ENCODE results near the gene SGIP1.

DNA sequence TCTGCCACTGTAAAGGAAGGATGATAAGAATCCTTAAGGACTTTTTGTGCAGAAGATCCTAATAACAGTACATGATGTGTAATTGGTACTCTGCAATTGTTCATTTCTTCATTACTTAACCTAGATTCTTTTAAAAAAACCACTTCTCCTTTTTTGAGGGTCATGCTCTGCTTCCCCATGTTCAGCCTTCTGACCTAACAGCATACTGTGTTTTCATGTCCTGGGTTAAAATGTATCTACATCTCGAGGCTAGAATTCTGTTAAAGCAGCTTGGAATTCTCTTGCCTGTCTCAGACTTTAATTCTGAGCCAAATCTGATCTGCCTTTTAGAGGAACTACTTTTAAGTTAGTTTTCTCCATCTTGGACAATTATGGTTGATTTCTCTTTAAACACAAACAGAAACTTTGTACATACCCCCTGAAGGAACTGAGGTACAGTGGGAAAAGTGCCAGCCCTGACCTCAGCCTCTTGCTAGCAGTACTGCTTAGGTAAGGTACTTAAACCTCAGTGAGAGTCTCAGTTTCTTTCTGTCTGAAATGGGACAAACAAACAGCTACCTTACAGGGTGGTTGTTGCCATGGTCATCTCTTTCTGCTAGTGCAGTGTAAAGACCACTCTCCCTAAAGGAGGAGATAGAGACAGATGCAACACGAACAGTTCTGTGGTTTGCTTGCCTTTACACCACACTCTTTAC lies 115.1 kb downstream of the SGIP1 start:
- TF ChIP-seq, protein P1, sequence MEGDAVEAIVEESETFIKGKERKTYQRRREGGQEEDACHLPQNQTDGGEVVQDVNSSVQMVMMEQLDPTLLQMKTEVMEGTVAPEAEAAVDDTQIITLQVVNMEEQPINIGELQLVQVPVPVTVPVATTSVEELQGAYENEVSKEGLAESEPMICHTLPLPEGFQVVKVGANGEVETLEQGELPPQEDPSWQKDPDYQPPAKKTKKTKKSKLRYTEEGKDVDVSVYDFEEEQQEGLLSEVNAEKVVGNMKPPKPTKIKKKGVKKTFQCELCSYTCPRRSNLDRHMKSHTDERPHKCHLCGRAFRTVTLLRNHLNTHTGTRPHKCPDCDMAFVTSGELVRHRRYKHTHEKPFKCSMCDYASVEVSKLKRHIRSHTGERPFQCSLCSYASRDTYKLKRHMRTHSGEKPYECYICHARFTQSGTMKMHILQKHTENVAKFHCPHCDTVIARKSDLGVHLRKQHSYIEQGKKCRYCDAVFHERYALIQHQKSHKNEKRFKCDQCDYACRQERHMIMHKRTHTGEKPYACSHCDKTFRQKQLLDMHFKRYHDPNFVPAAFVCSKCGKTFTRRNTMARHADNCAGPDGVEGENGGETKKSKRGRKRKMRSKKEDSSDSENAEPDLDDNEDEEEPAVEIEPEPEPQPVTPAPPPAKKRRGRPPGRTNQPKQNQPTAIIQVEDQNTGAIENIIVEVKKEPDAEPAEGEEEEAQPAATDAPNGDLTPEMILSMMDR (IDR thresholded peaks at IDR 0.05): no peak
- no peak for TF ChIP-seq POLR2A (IDR thresholded peaks at IDR 0.05)
